SH-SY5Y (cell line): Measurements from ENCODE around the gene SLC4A4.

Source experiments
- GATA2 ChIP-seq: IDR thresholded peaks from 2 replicates; pipeline ENCODE4 v1.6.1; 2011; ENCODE audit warnings: mild to moderate bottlenecking, low read depth, low read length
- GATA3 ChIP-seq: IDR thresholded peaks from 2 replicates; pipeline ENCODE4 v1.6.1; 2011; ENCODE audit warnings: low read depth, mild to moderate bottlenecking, low read length, moderate library complexity

The SLC4A4 gene

GRCh38 chr4:71545168-71545567 lies 206.3 kb downstream of the SLC4A4 start:
- TF ChIP-seq GATA3, result no peak
- TF ChIP-seq GATA2, result no peak

GRCh38 chr4:71549516-71550160 lies 210.8 kb downstream of the SLC4A4 start:
- TF ChIP-seq GATA2 (no peak), GATA3 (no peak)

GRCh38 chr4:71550220-71551165 lies 211.7 kb downstream of the SLC4A4 start:
- TF ChIP-seq GATA2 (no peak), GATA3 (no peak)

GRCh38 chr4:71553605-71554004 lies 214.8 kb downstream of the SLC4A4 start:
- TF ChIP-seq GATA2 (no peak), GATA3 (no peak)

- TF ChIP-seq GATA3, result no peak
- no peak for TF ChIP-seq GATA2
Observed at GRCh38 chr4:71554025-71554424, 215.2 kb downstream of the SLC4A4 start.

GRCh38 chr4:71558248-71558647 lies 219.4 kb downstream of the SLC4A4 start:
- TF ChIP-seq GATA3 (no peak), GATA2 (no peak)

- TF ChIP-seq GATA2 (no peak), GATA3 (no peak)
Observed at GRCh38 chr4:71559957-71560571, 221.2 kb downstream of the SLC4A4 start.

- TF ChIP-seq GATA3 (no peak), GATA2 (no peak)
Observed at GRCh38 chr4:71564775-71565174, 226.0 kb downstream of the SLC4A4 start.

GRCh38 chr4:71566856-71567255 lies 228.0 kb downstream of the SLC4A4 start:
- TF ChIP-seq GATA2, result no peak
- TF ChIP-seq GATA3, result no peak

GRCh38 chr4:71568131-71568530 lies 229.3 kb downstream of the SLC4A4 start:
- TF ChIP-seq GATA3 (no peak), GATA2 (no peak)

GRCh38 chr4:71570492-71570891 lies 231.7 kb downstream of the SLC4A4 start:
- no peak for TF ChIP-seq GATA3
- TF ChIP-seq GATA2, result no peak

GRCh38 chr4:71571346-71571745 lies 232.5 kb downstream of the SLC4A4 start:
- TF ChIP-seq GATA3, result no peak

GRCh38 chr4:71583971-71584370 lies 245.2 kb downstream of the SLC4A4 start:
- TF ChIP-seq GATA2 (no peak), GATA3 (no peak)

GRCh38 chr4:71584585-71584984 lies 245.8 kb downstream of the SLC4A4 start:
- TF ChIP-seq GATA3 (no peak), GATA2 (no peak)

GRCh38 chr4:71586087-71586763 lies 247.4 kb downstream of the SLC4A4 start:
- no peak for TF ChIP-seq GATA3
- TF ChIP-seq GATA2, result no peak
